ENCODE data around the gene BPHL. TPM values are rescaled to one million over a fixed set of nuclear protein-coding genes. Genes with fewer than 3 reads are reported as not detected.
"Not testable (repeated sequence)": the region's sequence is repeated elsewhere in the genome, so short reads cannot be mapped to it uniquely, and the experiment has no call there.

Gene BPHL
- total and polyA plus RNA-seq, 2 experiments from 2014 or later: 22.8 to 45.5 TPM

- not testable (repeated sequence) for H2AFZ ChIP-seq; H3K79me2 ChIP-seq (replicated peaks; ENCODE audit: insufficient read depth); H3K27ac ChIP-seq (ENCODE audit: low read depth); H3K27me3 ChIP-seq (ENCODE audit: insufficient read depth); H3K36me3 Mint-ChIP-seq (ENCODE audit: low read depth); H3K4me3 ChIP-seq; H3K4me3 Mint-ChIP-seq; DNase-seq (ENCODE audit: low spot score); H3K27ac Mint-ChIP-seq; H3K9me3 Mint-ChIP-seq; H4K20me1 ChIP-seq (replicated peaks; ENCODE audit: insufficient read depth); H3K4me2 ChIP-seq; H3K36me3 ChIP-seq (ENCODE audit: insufficient read depth); H3F3A ChIP-seq (replicated peaks; ENCODE audit: low read depth); ATAC-seq
- Histone ChIP-seq H3K9me2 (ENCODE audit: insufficient read depth) (peaks cover 17% of the 10 kb centered on the region; the same call in 1 of the 2 replicates), H3K4me1 (ENCODE audit: insufficient read depth) (peaks cover 16% of the 10 kb centered on the region)
- peaks cover 21% of the 10 kb centered on the region for H3K27me3 Mint-ChIP-seq (ENCODE audit: insufficient read depth, low read depth, poor library complexity)
- peaks cover 16% of the 10 kb centered on the region for H3K4me1 Mint-ChIP-seq
Measured at GRCh38 chr6:3189192-3189591, 70.7 kb downstream of the BPHL start.

GRCh38 chr6:3190056-3190455, 71.5 kb downstream of the BPHL start:
- no peak for ATAC-seq
- no peak overlapping the region for H3K27ac Mint-ChIP-seq
- Histone ChIP-seq H2AFZ (no peak overlapping the region), H3K4me1 (ENCODE audit: insufficient read depth) (peaks cover 24% of the 10 kb centered on the region), H3F3A (replicated peaks; ENCODE audit: low read depth) (peaks cover 6% of the 10 kb centered on the region), H3K36me3 (ENCODE audit: insufficient read depth) (no peaks in the 10 kb centered on the region), H3K9me2 (ENCODE audit: insufficient read depth) (peaks cover 17% of the 10 kb centered on the region; the same call in 1 of the 2 replicates), H3K4me3 (no peak overlapping the region), H4K20me1 (replicated peaks; ENCODE audit: insufficient read depth) (no peaks in the 10 kb centered on the region), H3K27me3 (ENCODE audit: insufficient read depth) (no peaks in the 10 kb centered on the region), H3K79me2 (replicated peaks; ENCODE audit: insufficient read depth) (no peaks in the 10 kb centered on the region), H3K4me2 (no peak overlapping the region), H3K27ac (ENCODE audit: low read depth) (no peak overlapping the region)
- H3K4me1 Mint-ChIP-seq: peaks cover 16% of the 10 kb centered on the region
- peaks cover 6% of the 10 kb centered on the region; the same call in 2 of the 3 replicates for H3K9me3 Mint-ChIP-seq
- TF ChIP-seq EZH2 (IDR thresholded peaks at IDR 0.05; ENCODE audit: low read depth, unreplicated experiment) (no peak), NANOG (IDR thresholded peaks at IDR 0.05; ENCODE audit: borderline replicate concordance) (no peak), EZH2phosphoT487 (IDR thresholded peaks at IDR 0.05; ENCODE audit: unreplicated experiment) (no peak), ZNF114 (CRISPR knock-in tag; IDR thresholded peaks at IDR 0.05) (no peak), ZNF331 (CRISPR knock-in tag; IDR thresholded peaks at IDR 0.05; ENCODE audit: low read depth) (no peak)
- peaks cover 19% of the 10 kb centered on the region for H3K27me3 Mint-ChIP-seq (ENCODE audit: insufficient read depth, low read depth, poor library complexity)
- no peak overlapping the region for H3K4me3 Mint-ChIP-seq
- DNase-seq (ENCODE audit: low spot score): no peak
- peaks cover 6% of the 10 kb centered on the region for H3K36me3 Mint-ChIP-seq (ENCODE audit: low read depth)

GRCh38 chr6:3190779-3191178, 72.3 kb downstream of the BPHL start:
- Histone ChIP-seq H3K4me3 (no peak overlapping the region), H3K9me2 (ENCODE audit: insufficient read depth) (peaks cover 15% of the 10 kb centered on the region; the same call in 1 of the 2 replicates), H2AFZ (no peak overlapping the region), H3F3A (replicated peaks; ENCODE audit: low read depth) (peaks cover 6% of the 10 kb centered on the region), H3K4me1 (ENCODE audit: insufficient read depth) (peaks cover 31% of the 10 kb centered on the region), H3K79me2 (replicated peaks; ENCODE audit: insufficient read depth) (no peaks in the 10 kb centered on the region), H4K20me1 (replicated peaks; ENCODE audit: insufficient read depth) (no peaks in the 10 kb centered on the region), H3K27me3 (ENCODE audit: insufficient read depth) (no peaks in the 10 kb centered on the region), H3K36me3 (ENCODE audit: insufficient read depth) (no peaks in the 10 kb centered on the region), H3K4me2 (no peak overlapping the region), H3K27ac (ENCODE audit: low read depth) (no peak overlapping the region)
- ATAC-seq (no peak), DNase-seq (ENCODE audit: low spot score) (no peak)
- H3K4me3 Mint-ChIP-seq: no peak overlapping the region
- peaks cover 6% of the 10 kb centered on the region for H3K36me3 Mint-ChIP-seq (ENCODE audit: low read depth)
- peaks cover 6% of the 10 kb centered on the region; the same call in 2 of the 3 replicates for H3K9me3 Mint-ChIP-seq
- peaks cover 19% of the 10 kb centered on the region for H3K27me3 Mint-ChIP-seq (ENCODE audit: insufficient read depth, low read depth, poor library complexity)
- H3K4me1 Mint-ChIP-seq: peaks cover 16% of the 10 kb centered on the region
- no peak overlapping the region for H3K27ac Mint-ChIP-seq
- TF ChIP-seq REST (IDR thresholded peaks at IDR 0.05; ENCODE audit: unreplicated experiment) (no peak), JUNB (IDR thresholded peaks at IDR 0.05; ENCODE audit: unreplicated experiment) (no peak), POLR2AphosphoS5 (IDR thresholded peaks at IDR 0.05; ENCODE audit: low read depth) (no peak), NANOG (IDR thresholded peaks at IDR 0.05; ENCODE audit: borderline replicate concordance) (no peak)
